Myocyte (in vitro differentiated cells): Measurements from ENCODE around the gene OR2V1. TPM values are rescaled to one million over a fixed set of nuclear protein-coding genes. Genes with fewer than 3 reads are reported as not detected.
"Not testable (repeated sequence)": the region's sequence is repeated elsewhere in the genome, so short reads cannot be mapped to it uniquely, and the experiment has no call there.

ENCODE experiments used
- DNase-seq: peaks from one replicate; pipeline ENCODE4 v3.0.0-alpha.2; 2012; ENCODE audit warnings: low read depth
- polyA plus RNA-seq: library from polyadenylated mRNA; unstranded; fragments of >200 nt; gene quantifications from one replicate; pipeline ENCODE4 v1.2.1, GENCODE V29; 2012; ENCODE audit warnings: missing spikeins
- total RNA-seq: library from RNA; depleted of rRNA; stranded (reverse); fragments of >200 nt; gene quantifications from 2 replicates; pipeline ENCODE4 v1.2.3, GENCODE V29; 2014

Gene OR2V1, protein sequence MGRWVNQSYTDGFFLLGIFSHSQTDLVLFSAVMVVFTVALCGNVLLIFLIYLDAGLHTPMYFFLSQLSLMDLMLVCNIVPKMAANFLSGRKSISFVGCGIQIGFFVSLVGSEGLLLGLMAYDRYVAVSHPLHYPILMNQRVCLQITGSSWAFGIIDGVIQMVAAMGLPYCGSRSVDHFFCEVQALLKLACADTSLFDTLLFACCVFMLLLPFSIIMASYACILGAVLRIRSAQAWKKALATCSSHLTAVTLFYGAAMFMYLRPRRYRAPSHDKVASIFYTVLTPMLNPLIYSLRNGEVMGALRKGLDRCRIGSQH
- total RNA-seq, result not detected in 2 replicates
- not detected for polyA plus RNA-seq

DNA sequence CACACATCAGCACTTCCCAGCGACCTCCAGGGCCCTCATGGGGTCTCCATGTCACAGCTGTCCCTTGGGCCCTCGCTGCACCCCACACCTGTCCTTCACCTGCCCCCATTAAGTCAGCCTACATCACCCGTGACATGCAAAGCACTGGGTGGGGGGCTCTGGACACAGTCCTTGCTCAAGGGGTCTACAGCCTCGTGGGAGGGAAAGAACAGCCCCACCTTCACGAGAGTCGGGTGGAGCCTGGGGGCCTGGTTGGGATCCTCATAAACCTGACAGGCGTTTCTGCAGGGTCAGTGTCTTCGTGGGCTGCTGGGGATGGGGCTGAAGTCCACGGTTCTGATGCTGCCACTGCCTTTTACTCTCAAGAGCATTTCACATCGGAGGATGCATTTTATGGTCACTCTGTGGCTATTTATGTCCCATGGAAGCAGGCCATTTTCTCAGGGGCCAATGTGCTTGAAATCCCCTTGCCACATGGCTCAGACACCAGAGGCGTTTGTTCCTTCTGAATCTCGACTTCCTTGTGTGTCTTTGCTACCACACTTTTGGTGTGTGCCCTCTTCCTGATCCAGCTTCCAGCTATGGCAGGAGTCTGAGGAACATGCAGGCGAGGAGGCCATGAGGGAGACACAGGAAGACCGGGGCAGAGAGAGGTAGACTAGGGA lies at the start of gene OR2V1:
Gene OR2V1, minus strand, starts transcription at position 338 of the 665 bp plus-strand sequence. CDS start 5,865 bp downstream, outside the sequence.
- DNase-seq, result no peak

DNA sequence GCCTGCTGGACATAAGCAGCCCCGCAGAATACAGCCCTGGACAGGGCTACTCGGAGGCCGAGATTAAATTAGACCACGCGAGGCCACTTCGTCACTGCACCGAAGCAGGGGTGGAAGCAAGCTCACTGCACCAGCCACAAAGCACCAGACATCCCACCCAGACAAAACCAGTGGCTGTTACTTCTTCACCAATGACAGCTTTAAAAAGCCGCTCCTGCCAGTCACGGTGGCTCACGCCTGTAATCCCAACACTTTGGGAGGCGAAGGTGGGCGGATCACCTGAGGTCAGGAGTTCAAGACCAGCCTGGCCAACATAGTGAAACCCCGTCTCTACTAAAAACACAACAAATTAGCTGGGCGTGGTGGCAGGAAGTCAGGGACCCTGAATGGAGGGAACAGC lies 46.6 kb upstream of the OR2V1 start:
- DNase-seq, result not testable (repeated sequence)

DNA sequence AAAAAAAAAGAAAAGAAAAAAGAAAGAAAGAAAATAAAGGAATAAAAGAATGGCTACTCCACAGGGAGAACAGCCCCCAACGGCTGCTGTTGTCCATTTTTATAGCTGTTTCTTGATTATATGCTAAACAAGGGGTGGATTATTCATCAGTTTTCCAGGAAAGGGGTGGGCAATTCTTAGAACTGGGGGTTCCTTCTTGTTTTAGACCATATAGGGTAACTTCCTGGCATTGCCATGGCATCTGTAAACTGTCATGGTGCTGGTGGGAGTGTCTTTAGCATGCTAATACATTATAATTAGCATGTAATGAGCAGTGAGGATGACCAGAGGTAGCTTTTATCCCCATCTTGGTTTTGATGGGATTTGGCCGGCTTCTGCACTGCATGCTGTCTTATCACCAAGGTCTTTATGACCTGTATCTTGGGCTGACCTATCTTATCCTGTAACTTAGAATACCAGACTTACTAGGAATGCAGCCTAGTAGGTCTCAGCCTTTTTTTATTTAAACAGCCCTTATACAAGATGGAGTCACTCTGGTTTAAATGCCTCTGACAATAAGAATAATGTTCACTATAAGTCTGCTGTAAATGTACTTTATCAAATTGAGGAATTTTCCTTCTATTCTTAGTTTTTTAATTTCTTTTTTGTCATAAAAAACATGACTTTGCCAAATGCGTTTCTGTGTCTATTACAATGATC lies 45.4 kb upstream of the OR2V1 start:
- no peak for DNase-seq

DNA sequence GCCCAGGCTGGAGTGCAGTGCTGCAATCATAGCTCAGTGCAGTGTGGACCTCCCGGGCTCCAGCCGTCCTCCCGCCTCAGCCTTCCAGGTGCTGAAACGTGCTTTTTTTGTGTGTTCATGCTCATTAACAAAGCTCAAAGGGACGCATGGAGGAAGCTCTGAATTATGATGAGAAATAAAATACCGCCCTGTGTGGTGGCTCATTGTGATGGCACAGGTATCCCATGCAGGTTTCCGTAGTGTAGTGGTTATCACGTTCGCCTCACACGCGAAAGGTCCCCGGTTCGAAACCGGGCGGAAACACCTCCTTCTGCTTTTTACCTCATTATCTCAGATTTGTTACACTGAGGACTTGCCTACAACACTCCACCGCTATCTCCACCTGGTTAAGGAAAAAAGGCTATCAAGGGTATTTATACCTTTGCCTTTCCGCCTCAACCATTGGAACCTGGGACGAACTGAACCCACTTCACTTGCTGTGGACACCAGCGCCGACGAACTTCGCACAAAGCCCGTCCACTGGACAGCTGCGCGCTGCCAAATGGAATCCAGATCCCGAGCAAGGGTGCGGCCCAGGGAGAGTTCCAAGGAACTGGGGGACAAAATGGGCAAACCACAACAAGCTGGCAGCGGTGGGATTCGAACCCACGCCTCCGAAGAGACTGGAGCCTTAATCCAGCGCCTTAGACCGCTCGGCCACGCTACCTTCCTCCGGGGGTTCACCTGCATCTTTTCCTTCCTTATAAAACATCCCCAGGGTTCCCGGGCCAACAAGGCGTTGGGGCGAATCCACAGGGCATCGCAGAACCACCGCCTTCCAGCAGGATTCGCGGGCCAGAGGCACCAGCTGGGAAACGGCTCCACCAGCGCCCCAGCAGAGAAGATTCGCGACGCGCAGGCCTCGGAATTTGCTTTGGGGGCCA lies 42.7 kb upstream of the OR2V1 start:
- DNase-seq, result no peak

DNA sequence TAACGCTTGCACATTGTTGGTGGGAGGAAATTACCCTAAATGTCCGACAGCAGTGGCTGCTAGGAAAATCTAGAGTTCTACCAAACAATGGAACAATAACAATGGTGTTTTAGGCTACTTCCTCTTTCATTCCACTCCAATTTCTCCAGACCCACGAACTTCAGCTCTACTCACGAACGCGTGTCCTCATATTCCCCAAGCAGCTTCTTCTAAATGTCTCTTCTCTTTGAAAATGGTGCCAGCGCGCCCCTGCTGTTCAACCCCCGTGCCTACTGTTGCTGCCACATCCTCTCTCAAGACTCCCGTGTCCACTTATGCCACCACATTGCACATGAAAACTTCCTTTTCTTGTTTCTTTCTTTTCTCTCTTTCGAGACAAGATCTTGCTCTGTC lies 42.1 kb upstream of the OR2V1 start:
- DNase-seq, result peak; percentile 49

DNA sequence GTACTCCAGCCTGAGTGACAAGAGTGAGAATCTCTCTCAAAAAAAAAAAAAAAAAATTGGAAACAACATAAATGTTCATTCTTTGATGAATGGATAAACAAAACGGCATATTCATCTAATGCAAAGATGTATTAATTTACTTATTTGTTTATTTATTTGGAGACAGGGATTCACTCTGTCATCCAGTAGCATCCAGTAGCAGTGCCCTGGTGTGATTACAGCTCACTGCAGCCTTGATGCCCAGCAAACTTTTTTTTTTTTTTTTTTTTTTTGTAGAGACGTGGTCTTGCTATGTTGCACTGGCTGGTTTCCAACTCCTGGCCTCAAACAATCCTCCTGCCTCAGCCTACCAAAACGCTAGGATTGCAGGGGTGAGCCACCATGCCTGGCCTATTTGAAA lies 40.8 kb upstream of the OR2V1 start:
- no peak for DNase-seq

DNA sequence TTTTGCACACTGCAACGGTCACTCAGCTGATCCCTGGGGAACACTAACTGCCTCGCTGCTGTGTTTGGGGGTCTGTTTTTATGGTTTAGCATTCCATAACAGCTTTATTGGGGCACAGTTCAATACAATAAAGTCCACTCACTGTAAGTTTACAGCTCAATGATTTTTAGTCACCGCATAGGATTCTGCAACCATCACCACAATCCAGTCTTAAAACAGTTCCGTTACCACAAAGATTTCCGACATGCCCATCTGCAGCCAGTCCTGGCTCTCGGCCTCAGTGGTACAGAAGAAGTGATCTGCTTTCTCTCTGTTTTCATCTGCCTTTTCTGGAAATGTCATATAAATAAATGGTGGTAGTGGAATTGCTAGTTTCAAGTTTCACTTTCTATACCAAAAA lies 40.0 kb upstream of the OR2V1 start:
- no peak for DNase-seq

DNA sequence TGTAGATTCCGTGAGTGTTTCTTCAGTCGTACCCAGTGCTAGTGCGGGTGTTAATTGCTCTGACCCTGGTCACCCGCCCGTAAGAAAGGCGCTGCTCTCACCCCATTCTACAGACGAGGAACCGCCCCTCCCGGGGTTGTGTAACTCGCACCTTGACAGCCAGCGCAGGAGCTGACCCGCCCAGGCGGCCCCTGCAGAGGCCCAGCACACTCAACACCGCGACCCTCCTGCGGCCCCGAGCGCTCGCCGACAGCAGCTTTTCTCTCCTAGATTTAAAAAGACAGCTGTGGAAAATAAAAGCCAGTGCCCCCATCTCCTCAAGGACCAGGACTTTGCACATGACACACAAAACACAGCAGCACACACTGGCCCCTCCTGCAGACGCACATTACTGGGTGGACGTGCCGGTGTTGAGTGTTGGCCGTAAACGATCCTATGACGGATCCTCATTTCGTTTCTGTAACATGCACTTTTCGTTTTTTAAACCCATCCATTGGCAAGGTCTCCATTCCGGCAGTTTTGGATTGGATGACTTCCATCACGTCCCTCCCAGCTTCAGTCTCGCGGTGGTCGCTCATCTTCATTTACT lies 39.4 kb upstream of the OR2V1 start:
- no peak for DNase-seq

DNA sequence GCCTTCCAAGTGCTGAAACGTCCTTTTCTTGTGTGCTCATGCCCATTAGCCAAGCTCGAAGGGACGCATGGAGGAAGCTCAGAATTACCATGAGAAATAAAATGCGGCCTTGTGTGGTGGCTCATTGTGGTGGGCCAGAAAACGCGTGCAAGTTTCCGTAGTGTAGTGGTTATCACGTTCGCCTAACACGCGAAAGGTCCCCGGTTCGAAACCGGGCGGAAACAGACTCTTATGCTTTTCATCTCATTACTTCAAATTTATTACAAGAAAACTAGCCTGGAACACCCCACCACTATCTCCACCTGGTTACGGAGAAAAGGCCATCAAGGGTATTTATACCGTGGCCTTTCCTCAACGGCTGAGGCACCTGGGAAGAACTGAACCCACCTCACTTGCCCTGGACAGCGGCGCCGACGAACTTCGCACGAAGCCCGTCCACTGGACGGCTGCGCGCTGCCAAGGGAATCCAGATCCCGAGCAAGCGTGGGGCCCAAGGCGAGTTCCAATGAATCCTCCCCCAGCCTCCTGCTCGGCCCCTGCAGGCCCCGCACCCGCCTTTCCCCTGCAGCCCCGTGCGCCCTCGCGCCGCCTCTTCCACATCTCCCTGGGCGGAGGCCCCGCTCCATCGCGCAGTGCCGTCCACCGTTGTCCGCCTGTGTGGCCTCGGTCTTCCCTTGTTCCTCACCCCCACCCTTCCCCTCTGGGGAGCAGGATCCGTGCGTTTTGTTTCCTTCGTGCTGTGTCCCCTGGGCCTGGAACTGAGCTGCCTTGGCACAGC lies 38.7 kb upstream of the OR2V1 start:
- DNase-seq, result not testable (repeated sequence)

DNA sequence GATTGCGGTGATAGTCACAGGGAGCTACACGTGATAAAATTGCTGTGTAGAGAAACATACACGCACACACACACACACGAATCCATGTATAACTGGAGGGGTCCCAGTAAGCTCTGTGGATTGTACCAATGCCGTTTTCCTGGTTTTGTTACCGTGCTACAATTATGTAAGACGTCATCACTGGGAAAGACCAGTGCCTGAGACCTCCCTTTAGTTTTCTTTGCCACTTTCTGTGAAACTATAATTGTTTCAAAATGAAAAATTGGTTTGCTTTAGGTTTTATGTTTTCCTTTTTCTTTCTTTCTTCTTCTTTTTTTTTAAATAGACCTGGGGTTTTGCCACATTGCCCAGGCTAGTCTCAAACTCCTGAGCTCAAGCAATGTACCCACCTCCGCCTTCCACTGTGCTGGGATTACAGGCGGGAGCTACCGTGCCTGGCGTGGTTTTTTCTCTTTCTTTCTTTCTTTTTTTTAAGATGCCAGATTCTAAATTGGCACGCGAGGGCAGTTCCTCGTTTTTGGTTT lies 37.7 kb upstream of the OR2V1 start:
- no peak for DNase-seq

DNA sequence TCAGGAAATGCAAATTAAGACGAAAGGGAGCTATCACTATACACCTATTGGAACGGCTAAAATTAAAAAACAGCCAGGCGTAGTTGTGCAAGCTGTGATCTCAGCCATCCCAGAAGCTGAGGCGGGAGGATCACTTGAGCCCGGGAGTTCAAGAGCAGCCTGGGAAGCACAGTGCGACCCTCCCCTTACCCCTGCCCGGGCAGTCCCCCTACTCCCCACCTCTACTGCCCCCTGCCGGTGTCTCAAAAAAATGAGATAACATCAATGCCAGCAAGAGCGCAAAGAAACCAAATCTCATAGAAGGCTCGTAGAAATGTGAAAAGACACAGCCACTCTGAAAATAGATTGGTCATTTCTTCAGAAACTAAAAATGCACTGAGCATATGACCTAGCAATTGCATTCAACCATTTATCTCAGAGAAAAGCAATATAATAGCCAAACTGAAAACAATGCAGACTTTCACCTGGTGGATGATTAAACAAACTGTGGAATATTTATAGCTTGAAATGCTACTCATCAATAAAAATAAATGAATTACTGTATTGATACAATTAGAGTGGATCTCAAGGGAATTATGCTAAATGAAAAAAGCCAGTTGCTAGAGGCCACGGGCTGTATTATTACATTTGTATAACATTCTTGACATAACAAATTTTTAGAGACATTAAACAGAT lies 37.0 kb upstream of the OR2V1 start:
- no peak for DNase-seq

DNA sequence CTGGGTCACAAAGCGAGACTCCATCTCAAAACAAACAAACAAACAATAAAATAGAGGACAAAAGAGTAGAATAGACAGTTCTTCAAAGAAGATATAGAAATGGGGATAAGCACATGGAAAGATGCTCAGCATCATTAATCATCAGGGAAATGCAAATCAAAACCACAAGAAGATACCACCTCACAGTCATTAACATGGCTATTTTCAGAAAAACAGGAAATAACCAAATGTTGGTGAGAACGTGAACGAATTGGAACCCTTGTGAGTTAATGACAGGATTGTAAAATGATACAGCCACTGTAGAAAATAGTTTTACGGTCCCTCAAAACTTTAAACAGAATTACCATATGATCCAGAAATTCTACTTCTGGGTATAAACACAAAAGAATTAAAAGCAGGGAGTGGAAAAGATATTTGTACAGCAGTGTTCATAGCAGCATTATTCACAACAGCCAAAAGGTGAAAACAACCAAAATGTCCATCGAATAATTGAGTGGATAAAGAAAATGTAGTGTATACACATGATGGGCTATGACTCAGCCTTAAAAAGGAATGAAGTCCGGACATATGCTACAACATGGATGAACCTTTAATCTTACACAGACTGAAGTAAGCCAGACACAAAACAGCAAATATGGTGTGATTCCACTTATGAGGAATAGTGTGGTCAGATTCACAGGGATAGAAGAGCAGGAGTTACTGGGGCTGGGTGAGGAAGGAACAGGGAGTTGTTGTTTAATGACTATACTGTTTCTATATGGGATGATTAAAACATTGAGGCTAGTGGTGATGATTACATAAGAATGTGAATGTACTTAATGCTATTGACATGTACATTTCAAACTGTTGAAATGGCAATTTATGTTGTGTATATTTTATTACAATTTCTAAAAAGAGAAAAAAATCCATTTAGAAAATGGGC lies 36.1 kb upstream of the OR2V1 start:
- no peak for DNase-seq

DNA sequence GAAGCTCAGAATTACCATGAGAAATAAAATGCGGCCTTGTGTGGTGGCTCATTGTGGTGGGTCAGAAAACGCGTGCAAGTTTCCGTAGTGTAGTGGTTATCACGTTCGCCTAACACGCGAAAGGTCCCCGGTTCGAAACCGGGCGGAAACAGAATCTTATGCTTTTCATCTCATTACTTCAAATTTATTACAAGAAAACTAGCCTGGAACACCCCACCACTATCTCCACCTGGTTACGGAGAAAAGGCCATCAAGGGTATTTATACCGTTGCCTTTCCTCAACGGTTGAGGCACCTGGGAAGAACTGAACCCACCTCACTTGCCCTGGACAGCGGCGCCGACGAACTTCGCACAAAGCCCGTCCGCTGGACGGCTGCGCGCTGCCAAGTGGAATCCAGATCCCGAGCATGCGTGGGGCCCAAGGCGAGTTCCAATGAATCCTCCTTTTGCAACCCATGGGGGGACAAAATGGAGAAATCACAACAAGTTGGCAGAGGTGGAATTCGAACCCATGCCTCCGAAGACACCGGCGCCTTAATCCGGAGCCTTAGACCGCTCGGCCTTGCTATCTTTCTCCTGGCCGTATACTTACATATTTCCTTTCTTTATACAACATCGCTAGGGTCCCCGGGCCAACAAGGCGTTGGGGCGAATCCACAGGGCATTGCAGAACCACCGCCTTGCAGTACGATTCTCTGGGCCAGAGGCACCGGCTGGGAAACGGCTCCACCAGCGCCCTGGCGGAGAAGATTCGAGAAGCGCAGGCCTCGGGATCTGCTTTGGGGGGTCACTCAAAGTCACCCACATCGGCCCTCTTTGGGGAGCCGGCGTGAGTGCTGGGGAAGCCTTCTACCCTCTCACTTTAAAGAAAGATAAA lies 33.3 kb upstream of the OR2V1 start:
- DNase-seq, result no peak

DNA sequence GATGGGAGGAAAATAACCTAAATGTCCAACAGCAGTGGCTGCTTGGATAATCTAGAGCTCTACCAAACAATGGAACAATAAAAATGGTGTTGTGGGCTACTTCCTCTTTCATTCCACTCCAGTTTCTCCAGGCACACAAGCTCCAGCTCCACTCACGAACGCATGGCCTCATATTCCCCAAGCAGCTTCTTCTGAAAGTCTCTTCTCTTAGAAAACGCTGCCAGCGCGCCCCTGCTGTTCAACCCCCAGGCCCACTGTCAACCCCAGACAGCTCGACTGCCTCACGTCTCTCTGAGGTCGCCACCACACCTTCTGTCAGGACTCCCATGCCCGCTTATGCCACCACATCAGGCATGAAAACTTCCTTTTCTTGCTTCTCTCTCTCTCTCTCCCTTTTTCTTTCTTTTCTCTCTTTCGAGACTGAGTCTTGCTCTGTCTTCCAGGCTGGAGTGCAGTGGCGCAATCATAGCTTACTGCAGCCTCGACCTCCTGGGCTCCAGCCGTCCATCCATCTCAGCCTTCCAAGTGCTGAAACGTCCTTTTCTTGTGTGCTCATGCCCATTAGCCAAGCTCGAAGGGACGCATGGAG lies 32.6 kb upstream of the OR2V1 start:
- no peak for DNase-seq

DNA sequence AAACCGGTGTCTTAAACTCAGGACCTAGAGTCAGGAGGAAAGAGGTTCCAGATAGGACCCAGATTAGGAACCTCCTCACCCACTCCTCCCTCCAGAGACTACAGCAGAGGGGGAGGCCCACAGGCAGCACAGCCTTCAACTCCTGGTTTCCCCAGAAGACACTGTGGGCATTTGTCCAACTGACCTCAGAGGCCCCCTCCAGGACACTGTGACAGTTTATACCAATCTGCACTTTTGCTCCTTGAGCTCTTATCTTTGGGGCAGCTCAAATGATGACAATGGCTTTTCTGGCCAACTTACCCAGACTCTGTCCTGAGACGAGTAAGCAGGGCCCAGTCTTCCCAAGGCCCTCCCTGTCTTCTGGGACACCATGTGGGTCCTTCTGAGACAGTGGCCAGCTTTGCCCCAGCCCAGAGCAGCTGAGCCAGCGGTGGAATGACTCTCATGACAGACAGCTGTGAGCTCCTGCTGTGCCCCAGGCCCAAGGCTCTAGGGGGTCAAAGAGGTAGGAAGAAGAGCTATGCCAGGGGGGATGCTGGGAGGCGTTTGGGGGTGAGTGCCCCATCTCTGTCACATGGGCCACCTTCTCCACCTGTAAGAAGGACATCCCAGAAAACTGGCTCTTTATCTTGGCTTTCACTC lies 30.7 kb upstream of the OR2V1 start:
- no peak for DNase-seq
